GM18499 (cell line): ENCODE data around the gene ASAP2.

Source experiments
- ATAC-seq: cut with Tn5 transposase; IDR thresholded peaks from one replicate; pipeline ENCODE4 v1.9.1; 2021; ENCODE audit warnings: moderate number of reproducible peaks; ENCODE audit not compliant: insufficient read depth, unreplicated experiment

Gene ASAP2

GRCh38 chr2:9310798-9311197 lies 104.2 kb downstream of the ASAP2 start:
- ATAC-seq, result no peak

GRCh38 chr2:9311488-9311887 lies 104.9 kb downstream of the ASAP2 start:
- ATAC-seq, result no peak

GRCh38 chr2:9312591-9312990 lies 106.0 kb downstream of the ASAP2 start:
- no peak for ATAC-seq

- ATAC-seq, result no peak
These were observed 106.8 kb downstream of the ASAP2 start for GRCh38 chr2:9313443-9313842.

GRCh38 chr2:9315280-9315847 lies 108.8 kb downstream of the ASAP2 start:
- no peak for ATAC-seq

GRCh38 chr2:9317559-9317958 lies 110.9 kb downstream of the ASAP2 start:
- ATAC-seq, result no peak

GRCh38 chr2:9318461-9319337 lies 112.1 kb downstream of the ASAP2 start:
- no peak for ATAC-seq

GRCh38 chr2:9319338-9319715 lies 112.7 kb downstream of the ASAP2 start:
- ATAC-seq, result no peak

- no peak for ATAC-seq
These were observed 116.0 kb downstream of the ASAP2 start for GRCh38 chr2:9322576-9322975.

- no peak for ATAC-seq
These were observed 118.8 kb downstream of the ASAP2 start for GRCh38 chr2:9325428-9325827.

GRCh38 chr2:9326975-9327374 lies 120.4 kb downstream of the ASAP2 start:
- ATAC-seq, result no peak

- ATAC-seq, result no peak
These were observed 121.3 kb downstream of the ASAP2 start for GRCh38 chr2:9327873-9328352.

GRCh38 chr2:9328931-9329330 lies 122.3 kb downstream of the ASAP2 start:
- no peak for ATAC-seq

- no peak for ATAC-seq
These were observed 122.9 kb downstream of the ASAP2 start for GRCh38 chr2:9329497-9329896.

- no peak for ATAC-seq
These were observed 124.1 kb downstream of the ASAP2 start for GRCh38 chr2:9330612-9331270.

- ATAC-seq, result no peak
These were observed 125.1 kb downstream of the ASAP2 start for GRCh38 chr2:9331704-9332103.

- no peak for ATAC-seq
These were observed 125.7 kb downstream of the ASAP2 start for GRCh38 chr2:9332136-9332852.

GRCh38 chr2:9332853-9333245 lies 126.2 kb downstream of the ASAP2 start:
- ATAC-seq, result no peak

- ATAC-seq, result no peak
These were observed 127.1 kb downstream of the ASAP2 start for GRCh38 chr2:9333591-9334171.

- ATAC-seq, result no peak
These were observed 128.1 kb downstream of the ASAP2 start for GRCh38 chr2:9334761-9335160.
